ENCODE results near the gene SPTLC1. TPM values are rescaled to one million over a fixed set of nuclear protein-coding genes. Genes with fewer than 3 reads are reported as not detected.
A peak's percentile ranks its signal among the peaks of the same experiment; 100 is the strongest.

Gene SPTLC1
- polyA plus RNA-seq, 1 donor: 104 TPM

DNA sequence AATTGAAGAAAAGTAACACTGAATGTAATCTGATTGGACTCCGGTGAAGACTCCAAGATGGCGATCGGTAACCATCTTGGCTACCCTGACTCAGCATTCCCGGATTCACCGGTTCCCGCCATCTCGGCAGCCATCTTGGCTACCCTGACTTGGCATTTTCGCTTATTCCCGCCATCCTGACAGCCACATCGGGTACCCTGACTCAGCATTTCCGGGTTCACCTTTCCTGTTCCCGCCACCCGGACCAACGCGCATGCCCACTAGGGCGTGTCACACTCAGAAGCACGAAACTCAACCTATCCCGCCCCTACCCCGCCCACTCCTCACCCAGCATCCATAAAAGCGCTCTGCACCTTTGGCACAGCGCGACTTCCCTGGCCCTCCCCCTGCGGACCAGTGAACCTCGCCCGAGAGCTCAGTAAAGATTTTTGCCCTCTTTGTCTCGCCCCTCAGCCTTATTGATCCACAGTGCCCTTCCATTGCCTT lies 17.2 kb downstream of the SPTLC1 start:
- DNase-seq: peak; percentile 89

DNA sequence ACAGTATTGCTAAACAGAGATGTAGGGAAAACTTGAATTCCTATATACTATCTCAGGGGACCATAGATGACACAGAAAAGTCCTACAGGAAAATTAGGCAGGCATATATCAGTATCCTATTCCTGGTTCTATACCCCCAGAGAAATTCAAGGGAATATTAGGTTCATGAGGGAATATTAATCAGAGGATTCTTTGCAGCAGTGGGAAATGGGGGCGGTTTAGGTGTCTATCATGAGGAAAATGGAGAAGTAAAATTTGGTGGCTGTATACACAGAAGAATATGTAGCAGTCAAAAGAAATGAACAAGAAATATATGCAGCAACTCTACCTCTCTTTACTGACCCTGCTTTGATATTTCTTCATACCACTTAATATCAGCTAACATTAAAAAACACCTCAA lies 20.0 kb downstream of the SPTLC1 start:
- DNase-seq: no peak

DNA sequence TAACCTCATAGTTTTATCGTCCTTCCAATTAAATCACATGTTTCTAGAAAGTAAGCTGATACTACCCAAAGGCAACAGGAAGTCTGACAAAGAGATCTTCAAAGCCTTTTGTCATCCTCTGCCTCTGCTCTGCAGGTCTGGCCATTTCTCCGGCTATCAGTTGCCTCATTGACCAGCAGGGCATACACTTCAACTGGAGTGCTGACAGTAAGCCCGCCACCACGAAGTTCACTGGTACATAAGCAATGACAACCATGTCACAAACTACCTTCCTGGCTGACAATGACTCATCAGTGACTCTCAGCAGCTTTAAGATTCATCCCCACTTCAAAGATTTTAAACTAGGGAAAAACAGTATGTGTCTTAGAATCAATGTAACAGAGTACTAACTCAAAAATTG lies 20.6 kb downstream of the SPTLC1 start:
- DNase-seq: no peak

DNA sequence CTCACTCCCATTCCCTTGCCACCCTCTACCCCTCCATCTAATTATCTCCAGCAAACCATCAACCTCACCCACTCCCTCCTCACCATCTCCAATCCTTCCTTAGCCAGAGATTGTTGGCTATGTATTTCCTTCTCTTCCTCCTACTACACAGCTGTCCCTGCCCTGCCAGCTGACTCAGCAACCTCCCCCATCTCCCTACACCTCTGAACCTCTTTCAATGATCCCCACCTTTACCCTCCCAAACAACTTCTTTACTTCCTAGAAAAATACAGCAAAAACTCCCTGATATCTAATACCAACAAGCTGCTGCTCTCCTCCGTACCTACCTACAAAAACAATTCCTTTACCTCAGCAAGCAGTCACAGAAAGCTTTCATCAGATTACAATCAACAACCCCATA lies 37.3 kb downstream of the SPTLC1 start:
- DNase-seq: no peak

- DNase-seq: no peak
These were observed 43.6 kb downstream of the SPTLC1 start for GRCh38 chr9:92071634-92072033.

- DNase-seq: peak; percentile 47
These were observed 49.0 kb downstream of the SPTLC1 start for GRCh38 chr9:92066168-92066567.

- DNase-seq: no peak
These were observed 50.5 kb downstream of the SPTLC1 start for GRCh38 chr9:92064711-92065110.

DNA sequence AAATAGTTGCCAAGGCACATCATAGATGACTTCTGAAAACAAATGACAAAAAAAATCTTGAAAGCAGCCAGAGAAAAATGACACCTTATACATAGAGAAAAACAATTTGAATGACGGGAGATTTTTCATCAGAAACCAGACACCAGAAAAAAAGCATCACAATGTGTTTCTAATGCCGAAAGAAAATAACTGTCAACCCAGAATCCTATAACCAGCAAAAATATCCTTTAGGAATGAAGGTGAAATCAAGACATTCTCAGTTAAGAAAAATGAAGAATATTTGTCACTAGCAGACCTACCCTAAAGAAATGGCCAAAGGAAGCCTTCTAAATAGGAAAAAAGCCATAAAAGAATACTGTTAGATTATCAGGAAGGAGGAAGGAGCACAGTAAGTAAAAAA lies 54.0 kb downstream of the SPTLC1 start:
- DNase-seq: no peak

GRCh38 chr9:92059661-92060060 lies 55.6 kb downstream of the SPTLC1 start:
- no peak for DNase-seq

DNA sequence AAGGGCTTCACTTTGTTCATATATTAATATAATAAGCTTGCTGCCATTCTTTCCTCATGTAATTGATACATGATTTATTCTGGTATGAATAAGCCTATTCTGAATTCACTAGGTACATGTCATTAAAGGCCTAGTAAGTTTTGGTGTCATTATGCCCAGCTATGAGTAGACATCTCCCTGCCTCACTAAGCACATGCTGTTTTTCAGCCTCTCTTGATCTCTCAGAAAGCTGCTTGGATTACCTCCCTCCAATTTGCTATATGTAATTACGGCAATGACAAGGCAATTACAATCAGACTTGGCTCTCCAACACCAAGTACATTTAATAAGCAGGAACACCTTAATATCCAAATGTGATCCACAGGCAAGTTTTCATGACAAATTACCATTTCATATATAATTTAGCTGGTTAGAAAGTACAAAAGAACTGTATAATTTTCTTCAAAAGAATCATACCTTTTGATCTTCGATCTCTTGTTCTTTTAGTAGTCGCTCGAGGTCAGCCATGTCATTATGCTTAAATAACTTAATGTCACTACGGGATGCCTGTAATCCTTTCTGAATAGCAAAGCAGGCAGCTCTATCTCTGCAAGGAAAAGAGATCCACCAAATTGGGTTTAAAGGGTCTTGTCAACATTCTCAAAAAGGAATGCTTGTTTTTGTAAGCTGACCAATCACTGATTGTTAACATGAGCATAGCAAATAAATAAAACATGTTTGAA lies 56.3 kb downstream of the SPTLC1 start:
- no peak for DNase-seq

GRCh38 chr9:92058026-92058425 lies 57.2 kb downstream of the SPTLC1 start:
- no peak for DNase-seq

DNA sequence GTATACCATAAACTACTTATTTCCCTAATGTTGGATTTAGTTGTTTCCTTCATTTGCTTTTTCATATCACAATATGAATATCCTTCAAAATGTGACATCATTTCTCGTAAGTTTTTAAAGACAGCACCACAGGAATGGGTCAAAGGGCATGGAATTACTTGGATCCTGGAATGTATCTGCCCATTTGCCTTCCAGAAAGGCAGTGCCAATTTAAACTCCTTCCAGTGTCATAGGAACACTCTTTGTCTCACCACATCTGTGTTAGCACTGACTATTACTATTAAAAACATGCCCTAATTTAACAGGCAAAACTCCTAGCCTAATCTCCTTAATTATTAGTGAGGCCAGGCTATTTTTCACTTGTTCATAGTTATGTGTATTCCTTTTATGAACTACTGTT lies 58.0 kb downstream of the SPTLC1 start:
- DNase-seq: no peak

GRCh38 chr9:92055624-92056023 lies 59.6 kb downstream of the SPTLC1 start:
- no peak for DNase-seq

DNA sequence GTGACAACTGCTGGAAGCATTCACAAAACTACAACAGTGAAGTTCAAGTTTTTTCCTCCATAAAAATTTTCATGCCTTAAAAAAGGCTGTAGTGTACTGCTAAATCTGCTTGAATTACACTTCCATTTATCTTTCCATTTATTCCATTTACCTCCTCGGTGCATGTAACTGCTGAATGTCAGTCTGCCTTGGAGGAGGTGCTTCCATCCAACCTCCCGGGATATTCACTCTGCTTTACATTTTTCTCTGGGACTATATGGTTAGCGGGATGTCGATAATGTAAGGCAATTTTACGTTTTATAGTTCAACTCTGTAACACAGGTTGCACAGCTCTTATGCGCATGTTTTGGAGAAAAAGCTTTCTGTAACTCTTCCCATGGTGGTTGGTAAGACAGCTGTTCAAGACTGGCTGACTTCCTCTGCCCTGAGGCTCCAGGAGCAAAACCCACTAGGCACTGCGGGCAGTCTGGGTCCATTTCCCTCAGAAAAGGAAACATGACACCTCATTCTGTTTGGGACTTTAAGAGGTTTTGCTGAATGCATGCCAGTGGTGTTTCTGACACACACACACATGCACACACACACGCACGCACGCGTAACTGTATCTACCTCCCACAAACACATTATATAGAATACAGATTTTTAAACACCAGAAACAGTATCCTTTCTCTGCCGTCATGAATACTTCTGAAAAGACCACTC lies 66.1 kb downstream of the SPTLC1 start:
- no peak for DNase-seq

DNA sequence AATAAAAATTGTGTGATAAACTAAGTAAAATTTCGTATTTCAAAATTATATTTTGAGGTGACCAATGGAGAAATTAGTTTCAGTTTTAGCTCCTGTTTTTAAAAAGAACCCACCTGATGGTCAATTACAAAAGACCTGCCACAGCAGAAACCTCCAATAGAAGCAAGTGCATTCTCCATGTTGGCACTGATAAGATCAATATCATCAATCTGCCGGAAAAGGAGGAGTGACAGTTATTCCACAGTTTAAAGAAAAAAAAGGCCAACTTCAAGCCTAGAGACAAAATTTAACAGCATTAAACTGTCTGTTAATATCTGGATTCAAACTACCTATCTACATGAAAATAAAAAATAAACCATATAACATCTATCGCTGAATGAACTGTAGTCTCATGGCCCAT lies 67.7 kb downstream of the SPTLC1 start:
- no peak for DNase-seq

DNA sequence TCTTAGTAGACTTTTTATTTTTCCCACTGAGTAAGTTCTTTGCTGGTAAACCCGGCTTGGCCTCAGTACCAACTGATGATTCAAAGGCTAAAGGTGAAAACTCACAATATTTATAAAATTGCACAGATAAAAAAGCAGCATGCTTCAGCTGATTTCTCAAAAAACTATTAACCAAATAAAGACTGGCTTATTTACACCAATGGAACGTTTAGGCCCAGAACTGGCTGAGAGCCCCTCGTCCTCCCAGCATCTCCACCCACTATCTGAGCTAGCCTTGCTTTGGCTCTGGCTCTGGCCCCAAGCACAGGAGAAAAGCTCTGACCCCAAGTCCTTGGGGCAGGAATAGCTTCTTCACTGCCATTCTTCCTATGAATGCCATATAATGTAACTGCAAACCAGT lies 68.5 kb downstream of the SPTLC1 start:
- DNase-seq: no peak

DNA sequence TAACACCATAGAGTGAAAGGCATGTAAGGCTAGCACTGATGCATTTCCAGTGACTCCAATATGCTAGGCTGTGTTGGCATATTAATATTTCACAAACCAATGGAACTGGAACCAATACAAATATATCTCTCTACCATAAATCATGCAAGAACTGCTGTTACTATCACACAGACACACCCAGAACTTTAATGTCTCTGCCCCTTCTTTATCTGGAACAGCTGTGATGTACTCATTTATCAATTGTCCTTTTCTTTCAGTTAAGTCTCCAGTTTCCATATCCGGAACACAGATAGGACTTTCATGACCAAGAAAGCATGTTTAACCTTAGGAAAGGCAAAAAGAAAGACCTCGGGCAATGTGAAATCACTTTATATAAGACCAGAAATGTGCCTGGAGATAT lies 70.3 kb downstream of the SPTLC1 start:
- no peak for DNase-seq

GRCh38 chr9:92043002-92043401 lies 72.2 kb downstream of the SPTLC1 start:
- no peak for DNase-seq

DNA sequence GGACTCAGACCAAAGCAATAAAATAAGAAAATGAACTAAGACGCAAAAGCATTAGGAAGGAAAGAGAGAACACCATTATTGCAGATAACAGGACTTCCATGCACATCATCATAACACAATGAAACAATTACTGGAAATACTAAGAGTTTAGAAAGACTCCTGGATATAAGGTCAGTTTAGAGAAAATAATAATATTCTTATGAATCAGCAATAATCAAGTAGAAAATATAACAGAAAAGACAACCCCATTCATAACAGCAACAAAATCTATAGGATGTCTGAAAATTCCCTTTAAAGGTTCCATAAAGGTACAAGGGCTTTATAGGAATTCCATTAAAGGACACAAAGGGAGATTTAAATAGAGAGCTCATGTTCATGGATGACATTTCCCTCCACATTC lies 73.0 kb downstream of the SPTLC1 start:
- no peak for DNase-seq

DNA sequence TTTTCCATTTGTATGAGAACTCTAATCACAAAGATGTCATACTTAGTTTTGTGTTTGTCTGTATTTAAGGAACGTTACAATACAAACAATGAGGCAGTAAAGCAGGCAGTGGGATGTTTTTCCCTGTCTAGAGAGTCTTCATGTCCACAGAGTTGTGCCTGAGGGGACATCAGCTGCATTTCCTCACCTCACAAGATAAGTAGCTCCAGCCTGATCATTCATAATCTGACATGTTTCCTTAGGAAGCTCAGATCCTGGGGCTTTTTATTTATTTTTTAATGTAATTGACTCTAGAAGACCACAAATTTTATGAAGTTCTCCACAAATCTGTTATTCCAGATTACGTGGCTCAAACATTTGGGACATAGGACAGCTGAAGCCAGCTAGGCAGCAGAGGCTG lies 78.5 kb downstream of the SPTLC1 start:
- DNase-seq: peak; percentile 20

- no peak for DNase-seq
These were observed 78.8 kb downstream of the SPTLC1 start for GRCh38 chr9:92036411-92036746.

DNA sequence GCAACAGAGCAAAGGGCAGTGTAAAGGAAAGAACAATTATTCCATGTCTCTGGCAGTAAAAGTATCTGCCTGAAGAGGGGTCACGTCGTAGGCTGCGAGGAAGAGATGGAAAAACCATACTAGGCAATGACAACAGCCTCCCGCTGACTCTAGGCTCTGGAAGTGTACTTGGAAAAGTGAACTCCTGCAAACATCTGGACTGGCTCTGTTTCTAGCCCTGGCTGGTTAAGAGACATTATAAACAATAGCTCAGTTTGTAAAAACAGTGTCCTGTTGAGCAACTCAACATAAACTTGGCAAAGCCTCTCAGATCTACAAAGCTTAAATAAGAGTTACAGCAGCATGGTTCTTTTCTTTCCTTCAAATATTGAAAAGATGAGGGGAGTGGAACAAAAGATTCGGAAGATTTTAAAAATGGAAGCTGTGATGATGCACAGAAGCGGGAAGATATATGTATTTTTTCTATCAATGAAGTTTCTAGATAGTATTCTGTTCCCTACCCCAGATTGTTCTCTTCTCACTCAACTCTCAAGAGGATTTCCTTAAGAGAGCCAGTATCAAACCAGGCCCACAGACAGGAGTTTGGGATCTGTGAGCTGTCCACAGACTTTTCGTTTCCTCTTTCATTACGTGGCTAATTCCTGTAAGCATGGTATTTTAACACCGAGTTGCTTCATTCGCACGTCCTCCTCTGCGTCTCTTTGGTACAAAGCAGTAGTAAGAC lies 79.4 kb downstream of the SPTLC1 start:
- DNase-seq: peak; percentile 45

- DNase-seq: no peak
These were observed 80.1 kb downstream of the SPTLC1 start for GRCh38 chr9:92035146-92035545.
